HEK293 (cell line): Measurements from ENCODE around the gene KLF13.

Source experiments
- CTCF ChIP-seq: fragments of 450-650 bp; formaldehyde crosslinking; IDR thresholded peaks from 2 replicates; pipeline ENCODE4 v1.5.1; 2016; ENCODE audit warnings: missing biosample characterization, missing genetic modification characterization
- ZNF214 ChIP-seq: fragments of 450-650 bp; formaldehyde crosslinking; IDR thresholded peaks from 2 replicates; pipeline ENCODE4 v1.5.1; 2017; ENCODE audit warnings: missing biosample characterization, mild to moderate bottlenecking, missing genetic modification characterization, borderline replicate concordance
- ZNF600 ChIP-seq: fragments of 450-650 bp; formaldehyde crosslinking; IDR thresholded peaks from 2 replicates; pipeline ENCODE4 v1.5.1; 2016; ENCODE audit warnings: missing biosample characterization, missing genetic modification characterization
- ZXDB ChIP-seq: fragments of 450-650 bp; formaldehyde crosslinking; IDR thresholded peaks from 2 replicates; pipeline ENCODE4 v1.5.1; 2016; ENCODE audit warnings: missing biosample characterization, missing genetic modification characterization

DNA sequence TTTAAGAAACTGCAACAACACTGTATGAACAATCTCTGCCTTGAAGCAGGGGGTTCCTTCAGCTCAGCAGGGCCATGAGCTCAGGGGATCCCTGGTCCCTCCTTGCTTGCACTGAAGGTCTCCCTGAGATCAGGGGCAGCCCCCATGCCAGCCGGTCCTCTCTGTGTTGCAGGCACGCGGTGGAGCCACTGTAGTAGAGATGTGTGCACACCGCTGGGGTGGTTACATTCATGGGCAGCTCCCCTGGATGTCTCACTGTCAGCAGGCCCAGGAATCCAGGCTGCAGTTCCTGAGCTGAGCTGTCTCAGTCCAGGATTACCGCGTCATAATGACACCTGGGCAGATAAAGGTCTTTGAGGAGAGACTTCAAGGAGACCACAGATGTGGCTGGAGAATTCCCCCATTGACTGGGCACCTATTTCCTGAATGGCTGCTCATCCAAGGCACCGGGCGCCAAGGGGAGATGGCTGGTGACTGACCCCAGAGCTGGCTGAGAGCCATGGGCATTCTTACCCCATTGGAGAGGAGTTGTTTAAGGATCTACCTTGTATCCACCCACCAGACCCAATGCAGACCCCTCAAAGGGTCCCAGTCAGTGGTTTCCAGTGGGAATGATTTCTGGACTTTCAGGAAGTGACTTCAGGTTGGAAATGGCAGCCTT lies 10.4 kb upstream of the KLF13 start:
- TF ChIP-seq ZNF214 (tag by site-specific recombination), result no peak
- TF ChIP-seq ZXDB (tag by site-specific recombination), result no peak
- TF ChIP-seq ZNF600 (tag by site-specific recombination), result no peak
- TF ChIP-seq CTCF (tag by site-specific recombination), result no peak
